ENCODE results near the gene RAB3GAP2. TPM values are rescaled to one million over a fixed set of nuclear protein-coding genes. Genes with fewer than 3 reads are reported as not detected.
"Not testable (repeated sequence)": the region's sequence is repeated elsewhere in the genome, so short reads cannot be mapped to it uniquely, and the experiment has no call there.

Gene RAB3GAP2, protein sequence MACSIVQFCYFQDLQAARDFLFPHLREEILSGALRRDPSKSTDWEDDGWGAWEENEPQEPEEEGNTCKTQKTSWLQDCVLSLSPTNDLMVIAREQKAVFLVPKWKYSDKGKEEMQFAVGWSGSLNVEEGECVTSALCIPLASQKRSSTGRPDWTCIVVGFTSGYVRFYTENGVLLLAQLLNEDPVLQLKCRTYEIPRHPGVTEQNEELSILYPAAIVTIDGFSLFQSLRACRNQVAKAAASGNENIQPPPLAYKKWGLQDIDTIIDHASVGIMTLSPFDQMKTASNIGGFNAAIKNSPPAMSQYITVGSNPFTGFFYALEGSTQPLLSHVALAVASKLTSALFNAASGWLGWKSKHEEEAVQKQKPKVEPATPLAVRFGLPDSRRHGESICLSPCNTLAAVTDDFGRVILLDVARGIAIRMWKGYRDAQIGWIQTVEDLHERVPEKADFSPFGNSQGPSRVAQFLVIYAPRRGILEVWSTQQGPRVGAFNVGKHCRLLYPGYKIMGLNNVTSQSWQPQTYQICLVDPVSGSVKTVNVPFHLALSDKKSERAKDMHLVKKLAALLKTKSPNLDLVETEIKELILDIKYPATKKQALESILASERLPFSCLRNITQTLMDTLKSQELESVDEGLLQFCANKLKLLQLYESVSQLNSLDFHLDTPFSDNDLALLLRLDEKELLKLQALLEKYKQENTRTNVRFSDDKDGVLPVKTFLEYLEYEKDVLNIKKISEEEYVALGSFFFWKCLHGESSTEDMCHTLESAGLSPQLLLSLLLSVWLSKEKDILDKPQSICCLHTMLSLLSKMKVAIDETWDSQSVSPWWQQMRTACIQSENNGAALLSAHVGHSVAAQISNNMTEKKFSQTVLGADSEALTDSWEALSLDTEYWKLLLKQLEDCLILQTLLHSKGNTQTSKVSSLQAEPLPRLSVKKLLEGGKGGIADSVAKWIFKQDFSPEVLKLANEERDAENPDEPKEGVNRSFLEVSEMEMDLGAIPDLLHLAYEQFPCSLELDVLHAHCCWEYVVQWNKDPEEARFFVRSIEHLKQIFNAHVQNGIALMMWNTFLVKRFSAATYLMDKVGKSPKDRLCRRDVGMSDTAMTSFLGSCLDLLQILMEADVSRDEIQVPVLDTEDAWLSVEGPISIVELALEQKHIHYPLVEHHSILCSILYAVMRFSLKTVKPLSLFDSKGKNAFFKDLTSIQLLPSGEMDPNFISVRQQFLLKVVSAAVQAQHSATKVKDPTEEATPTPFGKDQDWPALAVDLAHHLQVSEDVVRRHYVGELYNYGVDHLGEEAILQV (N-terminal part only)
- 10.6 and 17.8 TPM in 2 replicates for total RNA-seq (2014; rRNA removed; shearing (Covaris generic))

DNA sequence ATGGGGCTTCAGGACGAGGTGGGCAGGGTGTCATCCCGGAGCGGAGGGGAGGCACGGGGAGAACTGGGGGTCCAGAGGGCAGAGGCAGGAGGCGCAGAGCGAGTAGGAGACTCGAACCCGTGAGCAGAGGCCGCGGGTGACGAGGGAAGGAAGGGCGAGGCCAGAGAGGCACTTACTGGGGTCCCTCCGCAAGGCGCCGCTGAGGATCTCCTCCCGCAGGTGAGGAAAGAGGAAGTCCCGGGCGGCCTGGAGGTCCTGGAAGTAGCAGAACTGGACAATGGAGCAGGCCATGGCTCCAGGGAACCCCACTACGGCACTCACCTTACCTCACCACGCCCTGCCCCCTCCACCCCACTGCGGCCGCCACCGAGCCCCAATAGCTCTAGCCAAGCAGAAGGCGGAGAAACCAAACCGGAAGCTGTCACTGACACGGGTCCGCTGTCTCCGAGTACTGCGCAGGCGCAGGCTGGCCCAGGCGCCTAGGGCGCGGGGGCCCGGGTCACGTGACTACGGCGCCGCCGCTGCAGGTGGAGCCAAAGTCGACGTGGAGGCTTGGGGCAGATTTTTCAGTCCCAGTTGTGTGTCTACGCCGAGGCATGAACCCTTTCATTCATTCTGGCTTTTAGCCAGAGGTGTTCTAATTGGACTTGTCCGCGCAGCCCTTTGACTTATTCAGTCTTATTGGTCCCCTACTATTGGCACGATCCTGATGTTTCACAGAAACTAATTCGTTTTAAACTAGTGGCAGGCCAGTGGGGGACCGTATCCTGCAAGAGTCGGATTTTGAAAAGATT, at the start of gene RAB3GAP2:
TSS of gene RAB3GAP2 (minus strand) at position 407 of the 794 bp plus-strand sequence. CDS start at position 291, 116 bp downstream.
- DNase-seq (ENCODE audit: low spot score) = peak; percentile 91
- in situ Hi-C loops (cut with HindIII; ENCODE audit: low sequenced_read_pairs) = loop anchor here (10.0 kb wide), 1 partner anchor 207 kb away; no protein-coding TSS in a partner anchor

DNA sequence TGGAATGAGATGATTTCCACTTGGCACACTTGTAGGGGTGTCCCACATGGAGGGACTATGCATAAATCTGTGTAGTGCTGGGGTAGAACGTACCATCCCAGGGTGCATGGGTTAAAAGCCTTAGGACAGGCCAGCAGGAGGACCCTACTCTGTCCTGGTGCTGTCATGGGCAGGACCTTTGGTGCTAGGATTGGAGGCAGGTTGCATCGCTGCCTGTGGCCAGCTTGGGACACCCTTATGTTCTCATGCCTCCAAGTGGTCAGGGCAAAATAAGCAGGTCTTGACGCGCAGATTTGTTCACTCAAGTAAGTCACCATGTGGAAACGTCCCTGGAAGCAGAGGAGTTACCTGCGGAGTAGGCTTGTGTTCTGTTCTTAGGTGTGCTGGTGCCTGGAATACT, 49.5 kb upstream of the RAB3GAP2 start:
- in situ Hi-C loops (cut with HindIII; ENCODE audit: low sequenced_read_pairs) = no loop called here
- DNase-seq (ENCODE audit: low spot score) = no peak

DNA sequence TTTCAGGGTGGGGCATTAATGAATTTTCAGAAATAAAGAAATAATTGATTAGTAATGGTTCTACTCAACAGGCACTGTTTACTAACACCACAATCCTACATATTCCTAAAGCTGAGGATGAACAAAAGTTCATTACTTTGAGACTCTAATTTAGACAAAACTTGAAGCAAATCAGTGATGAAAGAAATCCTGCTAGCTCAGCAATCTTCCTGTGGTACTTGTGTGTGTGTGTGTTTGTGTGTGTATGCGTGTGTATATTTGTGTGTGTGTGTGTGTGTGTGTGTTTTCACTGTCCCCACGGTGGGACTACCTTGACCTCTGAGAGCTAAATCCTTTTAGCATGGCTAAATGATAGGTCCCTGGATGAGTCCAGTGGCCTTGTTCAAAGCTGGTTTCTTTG, 48.5 kb upstream of the RAB3GAP2 start:
- in situ Hi-C loops (cut with HindIII; ENCODE audit: low sequenced_read_pairs) = no loop called here
- no peak for DNase-seq (ENCODE audit: low spot score)

DNA sequence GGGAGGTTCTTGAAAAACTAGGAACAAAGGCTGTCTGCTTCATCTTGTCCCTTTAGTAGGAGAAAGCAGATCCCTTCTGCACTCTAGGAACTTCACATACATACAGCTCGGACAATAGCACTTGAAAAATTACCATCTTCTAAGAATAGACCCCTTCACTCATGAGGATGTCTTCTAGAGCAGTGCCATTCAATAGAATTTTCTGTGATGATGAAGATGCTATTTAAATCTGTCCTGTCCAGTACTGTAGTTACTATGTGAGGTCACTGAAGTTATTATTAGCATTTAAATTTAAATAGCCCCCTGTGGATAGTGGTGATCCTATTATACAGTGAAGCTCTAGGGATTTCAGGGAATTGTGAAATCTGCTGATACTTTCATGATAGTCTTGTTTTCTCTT, 46.4 kb upstream of the RAB3GAP2 start:
- in situ Hi-C loops (cut with HindIII; ENCODE audit: low sequenced_read_pairs) = no loop called here
- no peak for DNase-seq (ENCODE audit: low spot score)

DNA sequence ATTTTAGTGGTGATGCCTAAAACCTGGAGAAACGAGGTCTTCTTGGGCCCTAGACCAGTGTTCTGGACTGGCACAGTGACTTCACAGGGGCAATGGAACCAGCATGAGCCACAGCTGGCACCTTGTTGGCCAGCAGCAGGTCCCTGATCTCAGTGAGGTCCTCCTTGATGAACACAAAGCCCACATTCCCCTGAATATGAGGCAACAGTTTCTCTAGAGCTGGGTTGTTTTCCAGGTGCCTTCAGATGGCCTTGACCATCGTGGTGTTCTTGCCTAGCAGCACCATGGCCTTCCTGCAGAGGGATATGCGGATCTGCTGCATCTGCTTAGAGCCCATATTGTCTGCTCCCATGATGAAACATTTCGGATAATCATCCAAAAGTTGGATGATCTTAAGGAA, 44.9 kb upstream of the RAB3GAP2 start:
- no peak for DNase-seq (ENCODE audit: low spot score)
- in situ Hi-C loops (cut with HindIII; ENCODE audit: low sequenced_read_pairs) = no loop called here

DNA sequence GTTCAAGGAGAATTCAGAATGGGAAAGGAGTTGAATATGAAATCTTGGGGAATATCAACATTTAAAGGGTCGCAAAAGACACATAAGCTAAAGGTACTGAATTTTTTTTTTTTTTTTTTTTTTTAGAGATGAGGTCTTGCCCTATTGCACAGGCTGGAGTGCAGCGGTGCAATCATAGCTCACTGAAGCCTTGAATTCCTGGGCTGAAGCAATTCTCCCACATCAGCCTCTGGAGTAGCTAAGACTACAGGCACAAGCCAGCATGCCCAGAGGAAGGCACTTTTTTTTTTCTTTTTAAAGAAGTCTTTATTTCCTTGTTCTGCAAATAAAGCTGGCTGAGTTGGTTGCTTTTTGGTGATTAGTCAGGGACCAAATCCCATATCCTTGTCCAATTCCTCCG, 44.1 kb upstream of the RAB3GAP2 start:
- in situ Hi-C loops (cut with HindIII; ENCODE audit: low sequenced_read_pairs) = no loop called here
- DNase-seq (ENCODE audit: low spot score) = no peak

DNA sequence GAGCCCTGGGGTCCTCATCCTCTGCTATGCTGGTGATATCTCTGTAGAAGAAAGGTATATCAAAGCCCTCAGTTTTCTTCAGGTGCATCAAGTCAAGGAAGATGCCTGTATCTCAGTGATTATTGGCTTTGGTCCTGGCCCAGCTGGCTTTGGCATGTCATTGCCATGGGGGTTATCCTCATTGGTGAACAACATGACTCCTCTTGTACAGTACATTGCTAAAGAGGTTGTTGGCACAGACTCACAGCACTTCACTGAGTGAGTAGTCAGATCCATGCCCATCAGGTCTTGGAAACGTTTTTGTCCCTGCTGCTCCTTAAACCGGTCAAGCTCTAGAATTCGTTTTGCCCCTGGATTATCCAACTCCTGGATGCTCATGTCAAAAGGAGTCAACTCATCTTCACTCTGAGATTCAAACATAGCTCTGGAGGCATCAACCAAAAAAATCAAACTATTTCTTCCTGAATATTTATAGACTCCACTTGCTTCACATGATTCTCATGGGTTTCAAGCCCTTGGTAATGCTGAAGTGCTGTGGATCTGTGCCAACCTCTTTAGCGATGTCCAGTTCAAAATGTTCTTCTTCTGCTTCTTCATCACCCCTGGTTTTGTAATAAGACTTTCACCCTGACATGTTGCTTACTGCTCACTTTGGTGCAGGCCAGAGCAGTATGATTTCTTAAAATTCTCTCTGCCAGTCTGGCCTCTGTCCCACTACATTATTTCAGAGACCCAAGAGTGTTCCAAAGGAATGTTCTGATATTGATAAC, 43.0 kb upstream of the RAB3GAP2 start:
- DNase-seq (ENCODE audit: low spot score) = no peak
- in situ Hi-C loops (cut with HindIII; ENCODE audit: low sequenced_read_pairs) = no loop called here

DNA sequence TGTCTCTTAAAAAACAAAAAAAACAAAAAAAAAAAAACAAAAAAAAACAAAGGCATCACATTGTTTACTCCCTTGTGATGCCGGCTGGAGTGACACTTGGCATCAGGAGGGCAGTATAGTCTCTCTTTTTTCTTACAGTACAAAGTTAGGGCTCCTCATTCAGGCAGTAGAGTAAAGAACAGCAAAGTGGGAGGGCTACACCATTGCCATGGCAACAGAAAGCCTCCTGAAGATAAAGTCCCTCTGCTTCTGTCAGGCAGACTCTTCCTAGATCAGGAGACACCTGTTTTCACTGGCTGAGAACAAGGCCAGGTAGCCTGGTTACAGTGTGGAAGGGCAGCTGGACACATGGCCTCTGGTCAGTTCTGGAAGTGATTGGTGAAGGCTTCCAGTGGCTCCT, 41.3 kb upstream of the RAB3GAP2 start:
- in situ Hi-C loops (cut with HindIII; ENCODE audit: low sequenced_read_pairs) = no loop called here
- DNase-seq (ENCODE audit: low spot score) = no peak

DNA sequence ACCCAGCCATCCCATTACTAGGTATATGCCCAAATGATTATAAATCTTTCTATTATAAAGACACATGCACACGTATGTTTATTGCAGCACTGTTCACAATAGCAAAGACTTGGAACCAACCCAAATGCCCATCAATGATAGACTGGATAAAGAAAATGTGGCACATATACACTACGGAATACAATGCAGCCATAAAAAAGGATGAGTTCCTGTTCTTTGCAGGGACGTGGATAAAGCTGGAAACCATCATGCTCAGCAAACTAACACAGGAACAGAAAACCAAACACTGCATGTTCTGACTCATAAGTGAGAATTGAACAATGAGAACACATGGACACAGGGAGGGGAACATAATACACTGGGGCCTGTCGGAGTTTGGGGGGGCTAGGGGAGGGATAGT, 37.9 kb upstream of the RAB3GAP2 start:
- in situ Hi-C loops (cut with HindIII; ENCODE audit: low sequenced_read_pairs); DNase-seq (ENCODE audit: low spot score): not testable (repeated sequence)

DNA sequence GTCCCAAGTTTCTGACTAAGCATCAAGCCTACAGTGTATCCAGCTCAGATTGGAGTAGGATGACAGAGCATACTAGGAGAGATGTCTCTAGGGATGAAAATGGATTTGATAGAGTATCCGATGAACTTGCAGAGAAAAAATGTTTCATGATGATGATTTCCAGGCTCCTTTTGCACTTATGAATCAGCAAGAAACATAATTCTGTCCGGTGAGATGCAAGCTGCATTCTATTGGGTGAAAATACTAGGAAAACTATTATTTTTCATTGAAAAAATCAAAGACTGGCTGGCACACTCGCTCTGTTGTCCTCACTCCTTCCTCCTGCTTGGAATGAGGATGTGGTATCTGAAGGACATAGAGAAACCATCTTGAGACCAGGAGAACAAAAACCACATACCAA, 35.4 kb upstream of the RAB3GAP2 start:
- in situ Hi-C loops (cut with HindIII; ENCODE audit: low sequenced_read_pairs) = no loop called here
- DNase-seq (ENCODE audit: low spot score) = no peak

DNA sequence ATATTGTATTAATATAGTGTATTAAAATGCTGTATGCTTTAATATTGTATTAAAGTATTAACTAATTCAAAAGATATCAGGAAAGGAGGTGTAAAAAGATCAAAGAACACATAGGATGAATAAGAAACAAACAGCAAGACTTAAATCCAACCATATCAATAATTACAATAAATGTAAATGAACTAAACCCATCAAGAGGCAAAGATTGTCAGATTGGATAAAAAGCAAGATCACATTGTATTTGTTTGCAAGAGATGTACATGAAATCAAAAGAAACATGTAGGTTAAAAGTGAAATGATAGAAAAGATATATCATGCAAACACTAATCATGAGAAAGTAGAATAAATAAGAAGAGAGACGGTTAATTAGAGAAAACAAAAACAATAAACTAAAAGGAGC, 34.1 kb upstream of the RAB3GAP2 start:
- DNase-seq (ENCODE audit: low spot score) = no peak
- in situ Hi-C loops (cut with HindIII; ENCODE audit: low sequenced_read_pairs) = no loop called here

DNA sequence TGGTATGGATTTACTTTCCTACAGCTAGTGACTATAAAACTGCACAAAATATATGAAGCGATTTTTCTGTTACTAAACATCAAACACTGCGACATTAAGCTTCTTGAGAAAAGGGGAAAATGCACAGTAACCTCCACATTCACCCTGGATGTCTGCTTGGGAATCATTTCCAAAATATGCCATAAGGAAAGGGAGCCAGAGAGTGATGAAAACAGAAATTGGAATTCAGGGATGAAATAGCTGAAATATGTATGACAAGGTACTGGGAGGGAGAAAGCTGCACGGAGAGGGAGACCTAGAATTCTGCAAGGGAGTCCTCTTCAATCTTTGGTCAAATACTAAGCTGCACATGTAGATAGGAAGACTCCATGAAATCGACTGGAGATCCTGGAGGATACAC, 31.6 kb upstream of the RAB3GAP2 start:
- DNase-seq (ENCODE audit: low spot score) = no peak
- in situ Hi-C loops (cut with HindIII; ENCODE audit: low sequenced_read_pairs) = no loop called here

DNA sequence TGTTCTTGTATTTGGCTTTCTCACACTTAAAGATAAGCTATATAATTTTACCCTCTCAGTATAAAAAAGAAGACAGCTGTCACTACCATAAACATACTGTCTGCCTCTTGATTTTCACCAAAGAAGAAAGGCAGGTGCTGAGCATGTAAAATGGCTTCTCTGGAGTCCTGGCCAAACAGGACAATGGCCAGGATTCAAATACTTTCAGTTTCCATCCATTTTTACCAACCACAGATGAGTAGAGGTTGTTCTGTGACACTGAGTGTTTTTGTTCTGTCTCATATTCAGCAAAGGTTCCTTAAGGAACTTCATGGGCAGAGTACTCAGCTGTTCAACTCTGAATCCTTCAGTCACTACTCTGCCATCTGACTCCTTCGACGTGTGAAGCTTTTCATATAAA, 29.4 kb upstream of the RAB3GAP2 start:
- in situ Hi-C loops (cut with HindIII; ENCODE audit: low sequenced_read_pairs) = no loop called here
- DNase-seq (ENCODE audit: low spot score) = no peak

DNA sequence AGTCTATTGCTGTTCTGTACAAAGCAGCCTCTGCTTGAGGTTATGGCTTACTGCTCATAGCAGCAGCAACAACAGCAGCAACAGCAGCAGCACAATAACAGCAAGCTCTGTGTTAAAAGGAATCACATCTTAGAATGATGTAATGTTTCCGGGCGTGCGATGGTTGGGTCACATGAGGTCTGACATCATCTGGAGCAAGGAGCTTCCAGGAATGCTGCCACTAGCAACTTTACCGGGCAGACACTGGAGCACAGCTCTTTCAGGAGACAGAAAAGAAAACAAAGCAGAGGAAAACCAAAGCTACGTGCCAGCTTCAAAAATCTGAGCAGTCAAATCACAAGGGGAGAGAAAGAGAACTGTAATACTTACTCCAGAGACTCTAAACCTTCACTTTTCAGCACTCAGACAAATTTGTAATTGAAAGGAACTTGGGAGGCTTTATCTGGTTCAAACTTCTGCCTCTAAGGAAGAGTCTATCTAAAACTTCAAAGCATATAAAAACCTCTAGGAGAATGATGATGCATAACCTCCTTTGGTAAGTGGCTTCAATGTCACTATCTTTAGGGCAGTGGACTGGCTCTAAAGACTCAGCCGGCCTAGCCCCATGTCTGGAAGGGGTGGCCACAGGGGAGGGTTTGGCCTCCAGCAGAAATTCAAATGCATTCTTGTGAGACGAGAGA, 28.3 kb upstream of the RAB3GAP2 start:
- no peak for DNase-seq (ENCODE audit: low spot score)
- in situ Hi-C loops (cut with HindIII; ENCODE audit: low sequenced_read_pairs) = no loop called here

DNA sequence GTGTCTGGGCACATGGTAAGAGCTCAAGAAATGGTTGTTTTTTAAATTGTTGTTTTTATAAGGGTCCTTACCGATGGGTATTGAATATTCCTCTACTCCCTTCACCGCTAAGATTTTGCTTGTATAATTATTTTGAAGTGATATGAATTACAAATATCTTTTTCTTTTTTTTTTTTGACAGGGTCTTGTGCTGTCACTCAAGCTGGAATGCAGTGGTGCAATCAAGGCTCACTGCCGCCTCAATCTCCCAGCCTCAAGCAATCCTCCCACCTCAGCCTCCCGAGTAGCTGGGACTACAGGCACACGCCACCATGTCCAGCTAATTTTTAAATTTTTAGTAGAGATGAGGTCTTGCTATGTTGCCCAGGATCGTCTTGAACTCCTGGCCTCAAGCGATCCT, 27.1 kb upstream of the RAB3GAP2 start:
- in situ Hi-C loops (cut with HindIII; ENCODE audit: low sequenced_read_pairs) = no loop called here
- DNase-seq (ENCODE audit: low spot score) = no peak

DNA sequence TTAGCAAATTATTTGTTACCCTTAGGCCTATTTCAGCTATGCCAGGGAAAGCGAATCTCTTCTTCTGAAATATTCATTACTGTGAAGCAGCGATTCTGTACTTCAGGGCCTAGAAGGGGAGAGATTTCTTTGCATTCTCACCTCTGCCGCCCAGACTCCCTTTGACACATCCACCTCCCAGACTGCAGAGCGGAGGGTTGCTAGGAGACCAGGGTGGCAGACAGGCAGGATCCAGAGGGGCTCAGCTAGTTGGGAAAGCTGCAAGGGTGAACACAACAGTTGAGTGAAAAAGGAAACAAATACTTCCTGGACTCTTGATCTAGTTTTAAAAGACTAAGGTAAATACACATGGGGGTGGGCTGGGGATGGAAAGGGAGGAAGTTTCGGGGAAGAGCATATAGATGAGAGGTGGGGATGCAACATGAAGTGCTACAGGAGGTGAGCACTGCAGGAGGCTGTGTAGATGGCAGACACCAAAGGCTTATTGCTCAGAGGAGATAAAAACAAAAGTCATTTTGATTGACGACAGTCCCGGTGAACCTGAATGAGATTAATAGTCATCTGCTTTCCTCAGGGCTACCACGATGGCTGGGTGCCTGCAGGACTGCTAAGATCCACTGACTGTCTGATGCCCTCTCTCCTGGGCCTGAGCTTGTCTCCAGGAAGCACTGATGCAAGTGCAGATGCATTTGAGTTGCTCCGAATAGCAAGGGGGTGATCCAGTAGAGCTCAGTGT, 26.4 kb upstream of the RAB3GAP2 start:
- in situ Hi-C loops (cut with HindIII; ENCODE audit: low sequenced_read_pairs) = no loop called here
- no peak for DNase-seq (ENCODE audit: low spot score)

DNA sequence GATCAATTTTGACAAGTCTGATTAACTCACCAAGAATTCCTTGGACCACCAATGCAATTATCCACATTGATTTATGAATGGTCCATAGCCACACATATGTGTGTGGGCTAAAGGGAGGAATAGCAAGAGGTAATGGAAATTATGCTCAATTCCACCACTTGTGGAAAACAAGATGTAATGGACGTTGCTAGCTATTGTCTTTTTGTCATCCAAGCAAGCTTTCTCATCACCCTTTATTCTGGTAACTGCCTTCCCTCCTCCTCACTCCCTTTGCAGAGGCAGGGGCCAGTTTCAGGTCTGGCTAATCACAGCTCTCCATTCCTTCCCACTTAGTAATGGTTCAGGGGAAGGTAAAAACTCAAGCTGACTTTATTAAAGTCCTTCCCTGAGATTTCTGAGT, 24.7 kb upstream of the RAB3GAP2 start:
- in situ Hi-C loops (cut with HindIII; ENCODE audit: low sequenced_read_pairs) = no loop called here
- DNase-seq (ENCODE audit: low spot score) = no peak

All from G401 (cell line).